ENCODE results near the gene TPST1. TPM values are rescaled to one million over a fixed set of nuclear protein-coding genes. Genes with fewer than 3 reads are reported as not detected.
"Not testable (repeated sequence)": the region's sequence is repeated elsewhere in the genome, so short reads cannot be mapped to it uniquely, and the experiment has no call there.

The TPST1 gene
- polyA plus RNA-seq, 1 donor (not counting 4 experiments of a cell fraction or from before 2014, with no cell fraction given) = 48.5 TPM

GRCh38 chr7:66379542-66380160 is 174.5 kb downstream of the TPST1 start:
- TF ChIP-seq EZH2 (IDR thresholded peaks at IDR 0.05; ENCODE audit: low read length) (no peak), CTCF (optimal IDR thresholded peaks at IDR 0.05 in 1 of 3, IDR thresholded peaks at IDR 0.05 in 1 of 3, conservative IDR thresholded peaks at IDR 0.05 in 1 of 3; ENCODE audit: extremely low read depth in 1 of 3, insufficient read depth in 2 of 3, low read length in 3 of 3) (no peak)
- H2AFZ ChIP-seq (ENCODE audit: control insufficient read depth, low read length) = no peak overlapping the region
- H3K9me3 ChIP-seq (ENCODE audit: control insufficient read depth, low read depth, low read length) = no peaks in the 10 kb centered on the region
- no peaks in the 10 kb centered on the region for H3K27me3 ChIP-seq (ENCODE audit: control insufficient read depth, extremely low read depth, insufficient read depth, low read length)
- no peaks in the 10 kb centered on the region for H4K20me1 ChIP-seq (ENCODE audit: control insufficient read depth, extremely low read depth, insufficient read depth, low read length)
- peaks cover 0 to 6% of the 10 kb centered on the region in 2 experiments for H3K36me3 ChIP-seq (ENCODE audit: control insufficient read depth in 2 of 2, extremely low read depth in 1 of 2, insufficient read depth in 2 of 2, low read length in 2 of 2)
- FAIRE-seq (peak; percentile 58), DNase-seq (ENCODE audit: low read depth, low spot score) (no peak)
- peak overlapping the region; percentile 55 for H3K27ac ChIP-seq (ENCODE audit: control insufficient read depth, insufficient read depth, low read length)
- dilution Hi-C loops (cut with MboI; ENCODE audit: extremely low pct_ligation_motif_present, low sequenced_read_pairs) = no loop called here
- no peak overlapping the region for H3K9ac ChIP-seq (ENCODE audit: control insufficient read depth, extremely low read depth, insufficient read depth, low read length)
- no peaks in the 10 kb centered on the region for H3K79me2 ChIP-seq (ENCODE audit: control insufficient read depth, insufficient read depth, low read length)
- H3K4me2 ChIP-seq (ENCODE audit: control insufficient read depth, extremely low read depth, insufficient read depth, low read depth, low read length) = no peak overlapping the region
- H3K9me1 ChIP-seq (ENCODE audit: control insufficient read depth, extremely low read depth, insufficient read depth, low read length) = no peaks in the 10 kb centered on the region
- peaks cover 16% of the 10 kb centered on the region for H3K4me1 ChIP-seq (ENCODE audit: control insufficient read depth, extremely low read depth, insufficient read depth, low read length)
- no peak overlapping the region for H3K4me3 ChIP-seq (ENCODE audit: control insufficient read depth in 2 of 3, extremely low read depth in 1 of 3, insufficient read depth in 2 of 3, low read depth in 1 of 3, low read length in 3 of 3)

GRCh38 chr7:66380272-66380888 is 175.2 kb downstream of the TPST1 start:
- no peak overlapping the region for H2AFZ ChIP-seq (ENCODE audit: control insufficient read depth, low read length)
- no peaks in the 10 kb centered on the region for H3K27me3 ChIP-seq (ENCODE audit: control insufficient read depth, extremely low read depth, insufficient read depth, low read length)
- H3K9ac ChIP-seq (ENCODE audit: control insufficient read depth, extremely low read depth, insufficient read depth, low read length) = no peak overlapping the region
- dilution Hi-C loops (cut with MboI; ENCODE audit: extremely low pct_ligation_motif_present, low sequenced_read_pairs) = no loop called here
- H3K9me3 ChIP-seq (ENCODE audit: control insufficient read depth, low read depth, low read length) = no peaks in the 10 kb centered on the region
- H3K27ac ChIP-seq (ENCODE audit: control insufficient read depth, insufficient read depth, low read length) = peak overlapping the region; percentile 55
- no peaks in the 10 kb centered on the region for H3K79me2 ChIP-seq (ENCODE audit: control insufficient read depth, insufficient read depth, low read length)
- H4K20me1 ChIP-seq (ENCODE audit: control insufficient read depth, extremely low read depth, insufficient read depth, low read length) = no peaks in the 10 kb centered on the region
- TF ChIP-seq CTCF (optimal IDR thresholded peaks at IDR 0.05 in 1 of 3, IDR thresholded peaks at IDR 0.05 in 1 of 3, conservative IDR thresholded peaks at IDR 0.05 in 1 of 3; ENCODE audit: extremely low read depth in 1 of 3, insufficient read depth in 2 of 3, low read length in 3 of 3) = no peak
- no peak for TF ChIP-seq EZH2 (IDR thresholded peaks at IDR 0.05; ENCODE audit: low read length)
- H3K4me1 ChIP-seq (ENCODE audit: control insufficient read depth, extremely low read depth, insufficient read depth, low read length) = peaks cover 22% of the 10 kb centered on the region
- FAIRE-seq (no peak), DNase-seq (ENCODE audit: low read depth, low spot score) (no peak)
- H3K4me3 ChIP-seq (ENCODE audit: control insufficient read depth in 2 of 3, extremely low read depth in 1 of 3, insufficient read depth in 2 of 3, low read depth in 1 of 3, low read length in 3 of 3) = no peak overlapping the region
- H3K9me1 ChIP-seq (ENCODE audit: control insufficient read depth, extremely low read depth, insufficient read depth, low read length) = no peaks in the 10 kb centered on the region
- peaks cover 0 to 6% of the 10 kb centered on the region in 2 experiments for H3K36me3 ChIP-seq (ENCODE audit: control insufficient read depth in 2 of 2, extremely low read depth in 1 of 2, insufficient read depth in 2 of 2, low read length in 2 of 2)
- H3K4me2 ChIP-seq (ENCODE audit: control insufficient read depth, extremely low read depth, insufficient read depth, low read depth, low read length) = no peak overlapping the region

GRCh38 chr7:66382182-66382923 is 177.2 kb downstream of the TPST1 start:
- H2AFZ ChIP-seq (ENCODE audit: control insufficient read depth, low read length); H3K9me3 ChIP-seq (ENCODE audit: control insufficient read depth, low read depth, low read length); H3K9ac ChIP-seq (ENCODE audit: control insufficient read depth, extremely low read depth, insufficient read depth, low read length); FAIRE-seq; DNase-seq (ENCODE audit: low read depth, low spot score); H3K27ac ChIP-seq (ENCODE audit: control insufficient read depth, insufficient read depth, low read length); H3K4me2 ChIP-seq (ENCODE audit: control insufficient read depth, extremely low read depth, insufficient read depth, low read depth, low read length); H3K36me3 ChIP-seq (ENCODE audit: control insufficient read depth in 2 of 2, extremely low read depth in 1 of 2, insufficient read depth in 2 of 2, low read length in 2 of 2); H3K79me2 ChIP-seq (ENCODE audit: control insufficient read depth, insufficient read depth, low read length); H4K20me1 ChIP-seq (ENCODE audit: control insufficient read depth, extremely low read depth, insufficient read depth, low read length); H3K9me1 ChIP-seq (ENCODE audit: control insufficient read depth, extremely low read depth, insufficient read depth, low read length); dilution Hi-C loops (cut with MboI; ENCODE audit: extremely low pct_ligation_motif_present, low sequenced_read_pairs); H3K27me3 ChIP-seq (ENCODE audit: control insufficient read depth, extremely low read depth, insufficient read depth, low read length); H3K4me3 ChIP-seq (ENCODE audit: control insufficient read depth in 2 of 3, extremely low read depth in 1 of 3, insufficient read depth in 2 of 3, low read depth in 1 of 3, low read length in 3 of 3): not testable (repeated sequence)
- H3K4me1 ChIP-seq (ENCODE audit: control insufficient read depth, extremely low read depth, insufficient read depth, low read length) = peaks cover 22% of the 10 kb centered on the region

Data from keratinocyte (primary cell).